Activated naive CD4-positive, alpha-beta T cell treated with anti-CD3 and anti-CD28 coated beads, Interleukin-2, amount 50 U/mL, for 72 hours (primary cell): ENCODE data around the gene ARHGEF10L. TPM values are rescaled to one million over a fixed set of nuclear protein-coding genes. Genes with fewer than 3 reads are reported as not detected.
"Not testable (repeated sequence)": the region's sequence is repeated elsewhere in the genome, so short reads cannot be mapped to it uniquely, and the experiment has no call there.

Experiments used
- ATAC-seq, 2 donors: fragments of 150-1000 bp; cut with Tn5 transposase; 2 replicates each; pipeline ENCODE4 v1.10.0; 2021; ENCODE audit warnings: mild to moderate bottlenecking in 2 of 2, moderate library complexity in 2 of 2
- DNase-seq, 2 donors: peaks; one replicate each; pipeline ENCODE4 v3.0.0; 2021 to 2022; ENCODE audit warnings: low spot score in 2 of 2
- H3K27ac Mint-ChIP-seq, 2 donors: one replicate each; pipeline ENCODE4 v1.8.0; 2022; ENCODE audit warnings: mild to moderate bottlenecking in 2 of 2, mixed read lengths in 2 of 2
- H3K36me3 Mint-ChIP-seq, 2 donors: one replicate each; pipeline ENCODE4 v1.8.0; 2022; ENCODE audit warnings: mixed read lengths in 2 of 2
- H3K9me3 Mint-ChIP-seq, 2 donors: one replicate each; pipeline ENCODE4 v1.8.0; 2022; ENCODE audit warnings: mixed read lengths in 2 of 2
- total RNA-seq, 2 donors: library from RNA; stranded (reverse); gene quantifications; one replicate each; pipeline ENCODE4 v1.2.3, GENCODE V29; 2022

ARHGEF10L gene
- total RNA-seq, 2 donors from 2014 or later = not detected

- Mint-ChIP-seq H3K27ac (peak overlapping the region in 1 of 2 donors; percentile 72), H3K9me3 (no peaks in the 10 kb centered on the region), H3K36me3 (no peaks in the 10 kb centered on the region)
- ATAC-seq (no peak), DNase-seq (no peak)
These were observed 87.9 kb downstream of the ARHGEF10L start for GRCh38 chr1:17627239-17628052.

- not testable (repeated sequence) for H3K9me3 Mint-ChIP-seq, ATAC-seq, H3K27ac Mint-ChIP-seq, H3K36me3 Mint-ChIP-seq, DNase-seq
These were observed 89.5 kb downstream of the ARHGEF10L start for GRCh38 chr1:17629046-17629445.

DNA sequence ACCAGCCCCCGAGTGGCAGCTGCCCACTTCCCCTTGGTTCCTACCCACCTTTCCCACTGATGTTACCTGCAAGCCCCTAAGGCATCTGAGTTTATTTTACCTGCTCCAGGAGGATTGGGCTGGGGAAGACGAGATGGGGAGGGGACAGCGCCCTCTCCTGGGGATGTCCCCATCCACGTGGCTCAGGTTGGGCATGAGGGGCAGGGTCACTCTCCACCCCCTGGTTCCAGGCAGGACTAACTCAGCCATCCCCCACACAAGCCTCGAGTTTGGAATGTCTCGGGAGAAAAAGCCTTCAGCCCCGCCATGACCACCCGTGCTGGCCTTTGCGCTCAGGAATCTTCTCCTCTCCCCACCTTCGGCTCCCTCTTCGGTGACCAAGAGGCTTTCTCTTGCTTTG is 90.0 kb downstream of the ARHGEF10L start:
- Mint-ChIP-seq H3K36me3 (no peaks in the 10 kb centered on the region), H3K9me3 (no peaks in the 10 kb centered on the region), H3K27ac (no peak overlapping the region)
- ATAC-seq (no peak), DNase-seq (no peak)

DNA sequence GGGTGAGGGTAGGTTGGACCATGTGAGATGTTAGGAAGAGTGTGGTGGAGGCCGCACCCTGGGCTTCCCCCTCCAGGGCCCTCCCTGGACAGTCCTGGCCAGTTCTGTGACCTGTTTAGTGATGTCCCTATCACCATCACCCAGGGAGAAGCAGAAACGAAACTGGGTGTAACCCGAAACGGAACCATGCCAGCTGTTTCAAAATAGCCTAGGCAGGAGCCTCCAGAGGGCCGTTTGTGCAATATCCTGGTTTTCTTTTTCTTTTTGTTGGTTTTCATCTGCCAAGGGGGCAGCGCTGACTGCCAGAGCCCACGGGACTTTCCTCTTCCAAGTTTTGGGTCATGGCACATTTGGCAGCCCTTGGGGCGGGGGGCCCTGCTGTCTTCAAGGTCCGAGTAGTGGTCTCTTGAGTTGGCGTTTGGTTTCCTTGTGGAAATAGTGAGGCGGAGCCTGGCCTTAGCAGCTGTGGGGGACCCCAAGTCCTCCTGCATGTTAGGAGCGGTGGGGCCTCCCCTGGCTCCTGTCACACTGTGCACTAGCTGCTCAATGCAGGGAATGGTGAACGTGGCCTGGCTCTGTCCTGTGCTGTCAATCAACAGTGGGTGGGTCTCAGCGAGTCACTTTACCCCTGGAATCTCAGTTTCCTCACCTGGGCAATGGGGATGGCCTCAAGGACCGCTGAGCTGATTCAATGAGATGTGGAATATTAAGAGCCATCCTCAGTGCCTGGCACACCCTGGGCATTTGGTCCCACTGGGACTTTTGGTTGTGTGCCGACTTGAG is 90.7 kb downstream of the ARHGEF10L start:
- Mint-ChIP-seq H3K9me3 (no peaks in the 10 kb centered on the region), H3K27ac (no peak overlapping the region), H3K36me3 (no peaks in the 10 kb centered on the region)
- ATAC-seq (no peak), DNase-seq (no peak)

GRCh38 chr1:17630986-17631385 is 91.5 kb downstream of the ARHGEF10L start:
- Mint-ChIP-seq H3K27ac (peak overlapping the region; percentile 9 to 19), H3K36me3 (no peaks in the 10 kb centered on the region), H3K9me3 (no peaks in the 10 kb centered on the region)
- DNase-seq (no peak), ATAC-seq (no peak)

DNA sequence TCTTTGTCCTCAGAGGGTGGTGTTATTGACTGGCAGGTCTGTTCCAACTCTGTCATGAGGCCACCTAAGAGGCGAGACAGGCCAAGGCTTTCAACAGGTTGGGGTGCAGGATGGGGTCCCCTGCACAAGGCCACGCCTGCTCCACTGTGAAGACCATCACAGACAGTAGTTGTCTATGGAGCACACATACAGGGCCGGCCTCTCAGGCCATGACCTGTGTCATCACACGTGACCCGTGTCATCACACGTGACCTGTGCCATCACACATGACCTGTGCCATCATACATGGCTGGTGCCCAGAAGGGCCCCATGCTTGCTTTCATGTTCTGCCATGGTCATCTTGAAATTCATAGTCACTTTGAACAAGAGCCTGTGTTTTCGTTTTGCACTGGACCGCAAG is 91.9 kb downstream of the ARHGEF10L start:
- no peak for ATAC-seq
- Mint-ChIP-seq H3K36me3 (no peaks in the 10 kb centered on the region), H3K9me3 (no peaks in the 10 kb centered on the region), H3K27ac (peak overlapping the region in 1 of 2 donors; percentile 19)
- no peak for DNase-seq

- Mint-ChIP-seq H3K36me3 (no peaks in the 10 kb centered on the region), H3K9me3 (no peaks in the 10 kb centered on the region), H3K27ac (no peak overlapping the region)
- DNase-seq (no peak), ATAC-seq (no peak)
These were observed 92.6 kb downstream of the ARHGEF10L start for GRCh38 chr1:17632106-17632505.

- ATAC-seq (no peak), DNase-seq (no peak)
- Mint-ChIP-seq H3K27ac (no peak overlapping the region), H3K9me3 (no peaks in the 10 kb centered on the region), H3K36me3 (no peaks in the 10 kb centered on the region)
These were observed 93.2 kb downstream of the ARHGEF10L start for GRCh38 chr1:17632541-17633184.

DNA sequence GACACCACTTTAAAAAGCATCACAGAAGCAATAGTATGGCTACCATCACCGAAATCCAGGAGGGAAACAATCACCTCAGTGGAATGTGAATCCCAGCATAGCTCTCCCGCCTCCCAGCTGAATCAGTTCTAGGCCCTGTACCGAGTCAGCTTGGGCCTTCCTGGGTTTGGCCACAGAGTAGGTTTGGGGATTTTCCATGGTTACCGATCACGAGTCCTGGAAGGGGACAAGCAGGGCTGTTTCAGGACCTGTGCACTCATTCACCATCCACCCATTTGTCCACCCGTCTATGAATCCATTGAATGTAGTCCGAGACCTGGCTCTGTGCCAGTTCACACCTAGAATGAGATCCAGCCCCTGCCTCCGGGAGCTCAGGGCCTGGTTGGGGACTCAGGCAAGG is 94.2 kb downstream of the ARHGEF10L start:
- no peak for ATAC-seq
- H3K36me3 Mint-ChIP-seq = no peaks in the 10 kb centered on the region
- H3K27ac Mint-ChIP-seq = no peak overlapping the region
- H3K9me3 Mint-ChIP-seq = no peaks in the 10 kb centered on the region
- no peak for DNase-seq

DNA sequence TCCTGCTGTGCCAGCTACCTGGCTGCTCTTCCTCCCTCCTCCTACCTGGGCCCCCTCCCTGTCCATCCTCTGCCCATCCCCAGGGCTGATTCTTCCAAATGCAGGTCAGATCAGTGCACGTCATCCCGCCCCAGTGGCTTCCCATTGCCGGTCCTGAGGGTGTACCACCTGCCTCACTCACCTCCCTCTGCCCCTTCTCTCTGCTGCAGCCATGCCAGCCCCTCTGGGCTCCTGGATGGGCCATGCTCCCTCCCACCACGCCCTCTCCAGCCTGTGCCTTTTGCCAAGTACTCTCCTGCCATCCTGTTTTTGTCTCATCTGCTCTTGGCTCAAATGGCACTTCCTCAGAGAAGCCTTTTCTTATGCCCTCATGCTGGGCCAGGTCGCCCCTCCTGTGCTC is 95.8 kb downstream of the ARHGEF10L start:
- H3K27ac Mint-ChIP-seq = no peak overlapping the region
- no peaks in the 10 kb centered on the region for H3K9me3 Mint-ChIP-seq
- H3K36me3 Mint-ChIP-seq = no peaks in the 10 kb centered on the region
- ATAC-seq (no peak), DNase-seq (no peak)

DNA sequence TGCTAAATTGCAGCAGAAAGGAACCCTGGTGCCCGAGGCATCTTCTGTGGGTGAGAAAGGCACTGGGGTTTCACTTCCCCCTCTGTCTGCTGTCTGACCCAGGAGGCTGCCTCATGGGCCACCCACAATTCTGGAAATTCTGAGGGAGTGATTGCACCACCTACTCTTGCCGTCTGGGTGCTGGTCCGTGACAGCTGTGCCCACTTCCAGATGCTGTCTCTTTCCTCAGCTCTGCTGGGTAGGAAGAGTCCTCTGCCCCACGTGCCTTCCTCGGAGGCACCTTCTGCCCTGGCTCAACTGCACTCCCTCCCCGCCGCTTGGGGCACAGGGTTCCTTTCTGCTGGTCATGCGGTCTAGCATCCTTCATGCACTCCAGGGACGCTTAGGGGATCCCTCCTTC is 96.3 kb downstream of the ARHGEF10L start:
- H3K36me3 Mint-ChIP-seq = no peaks in the 10 kb centered on the region
- ATAC-seq = no peak
- no peak for DNase-seq
- H3K27ac Mint-ChIP-seq = no peak overlapping the region
- no peaks in the 10 kb centered on the region for H3K9me3 Mint-ChIP-seq

DNA sequence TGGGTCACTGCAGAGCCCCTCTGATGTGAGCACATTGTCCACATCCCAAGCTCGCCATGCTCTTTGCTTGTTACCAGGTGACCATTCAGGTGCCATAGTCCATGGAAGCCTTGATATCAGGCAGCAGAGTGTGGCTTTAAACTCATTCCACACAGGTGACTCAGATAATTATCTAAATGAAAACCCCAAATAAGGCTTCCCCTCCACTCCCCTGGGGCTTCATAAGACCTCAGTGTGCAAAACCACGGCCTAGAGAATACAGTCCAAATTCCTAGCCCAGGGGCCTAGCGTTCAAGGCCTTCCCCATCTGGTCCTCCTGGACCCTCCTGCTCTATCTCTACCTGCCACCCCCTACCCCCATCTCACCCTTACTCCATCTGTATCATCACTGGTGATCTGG is 97.1 kb downstream of the ARHGEF10L start:
- peak overlapping the region in 1 of 2 donors; percentile 8 for H3K27ac Mint-ChIP-seq
- ATAC-seq (no peak), DNase-seq (no peak)
- no peaks in the 10 kb centered on the region for H3K36me3 Mint-ChIP-seq
- no peaks in the 10 kb centered on the region for H3K9me3 Mint-ChIP-seq

DNA sequence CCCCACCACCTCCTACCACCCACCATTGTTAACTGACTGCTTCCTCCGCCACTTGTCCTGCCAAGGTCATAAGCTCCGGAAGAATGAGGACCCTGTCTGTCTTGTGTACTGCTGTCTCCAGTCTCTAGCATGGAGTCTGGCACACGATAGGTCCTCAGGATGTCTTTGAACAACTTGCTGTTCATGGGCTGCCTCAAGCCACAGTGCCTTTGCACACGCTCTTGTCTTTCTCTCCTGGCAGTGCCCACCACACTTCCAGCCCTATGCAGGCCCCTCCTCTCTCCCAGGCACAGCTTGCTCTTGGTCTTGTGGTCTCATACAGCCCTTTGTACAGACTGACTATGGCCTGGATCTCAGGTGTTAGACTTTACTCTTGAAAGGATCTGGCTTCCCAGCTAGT is 97.6 kb downstream of the ARHGEF10L start:
- no peak for ATAC-seq
- no peak for DNase-seq
- H3K36me3 Mint-ChIP-seq = no peaks in the 10 kb centered on the region
- no peaks in the 10 kb centered on the region for H3K9me3 Mint-ChIP-seq
- H3K27ac Mint-ChIP-seq = no peak overlapping the region

DNA sequence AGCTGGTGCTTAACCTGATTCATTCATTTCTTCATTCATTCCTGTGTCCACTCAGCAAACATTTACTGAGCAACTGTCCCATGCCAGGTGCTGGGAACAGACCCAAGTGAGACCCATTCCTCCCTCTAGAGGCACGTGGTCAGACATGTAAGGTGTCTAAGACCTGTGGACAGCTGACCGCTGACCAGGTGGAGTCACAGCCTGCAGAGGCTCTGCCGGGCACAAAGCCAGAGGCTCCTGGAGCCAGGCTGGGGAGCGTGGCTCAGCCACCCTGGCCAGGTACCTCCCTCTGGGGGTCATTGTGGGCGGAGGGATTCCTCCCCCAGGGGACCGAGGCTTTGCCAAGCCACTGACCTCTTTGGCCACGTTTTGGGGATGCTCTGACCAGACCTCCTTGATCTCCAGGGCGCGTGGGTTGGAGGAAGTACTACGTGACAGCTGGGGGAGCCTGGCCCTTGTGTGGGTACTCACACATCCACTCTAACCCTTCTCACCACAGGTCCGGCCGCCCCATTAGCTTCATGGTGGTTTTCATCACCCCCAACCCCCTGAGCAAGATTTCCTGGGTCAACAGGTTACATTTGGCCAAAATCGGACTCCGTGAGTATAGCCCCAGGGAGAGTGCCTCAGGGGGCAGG is 100.3 kb downstream of the ARHGEF10L start:
- DNase-seq (no peak), ATAC-seq (no peak)
- Mint-ChIP-seq H3K36me3 (no peaks in the 10 kb centered on the region), H3K9me3 (no peaks in the 10 kb centered on the region), H3K27ac (peak overlapping the region in 1 of 2 donors; percentile 74)

DNA sequence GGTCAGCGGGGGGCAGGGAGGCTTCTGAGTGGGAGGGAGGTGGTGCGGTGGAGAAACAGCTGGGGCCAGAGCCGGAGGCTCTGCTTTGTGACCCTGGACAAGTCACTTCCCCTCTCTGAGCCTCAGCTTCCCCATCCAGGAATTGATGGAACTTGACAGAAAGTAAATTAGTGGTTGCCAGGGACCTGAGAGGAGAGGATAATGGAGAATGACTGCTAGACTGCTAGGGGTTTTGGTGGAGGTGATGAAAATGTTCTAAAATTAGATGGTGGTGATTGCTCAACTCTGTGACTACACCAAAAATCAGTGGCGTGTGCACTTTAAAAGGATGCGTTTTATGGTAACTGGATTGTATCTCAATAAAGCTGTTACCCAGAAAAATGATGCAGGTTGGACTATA is 100.9 kb downstream of the ARHGEF10L start:
- DNase-seq (no peak), ATAC-seq (no peak)
- H3K36me3 Mint-ChIP-seq = no peaks in the 10 kb centered on the region
- no peak overlapping the region for H3K27ac Mint-ChIP-seq
- no peaks in the 10 kb centered on the region for H3K9me3 Mint-ChIP-seq

DNA sequence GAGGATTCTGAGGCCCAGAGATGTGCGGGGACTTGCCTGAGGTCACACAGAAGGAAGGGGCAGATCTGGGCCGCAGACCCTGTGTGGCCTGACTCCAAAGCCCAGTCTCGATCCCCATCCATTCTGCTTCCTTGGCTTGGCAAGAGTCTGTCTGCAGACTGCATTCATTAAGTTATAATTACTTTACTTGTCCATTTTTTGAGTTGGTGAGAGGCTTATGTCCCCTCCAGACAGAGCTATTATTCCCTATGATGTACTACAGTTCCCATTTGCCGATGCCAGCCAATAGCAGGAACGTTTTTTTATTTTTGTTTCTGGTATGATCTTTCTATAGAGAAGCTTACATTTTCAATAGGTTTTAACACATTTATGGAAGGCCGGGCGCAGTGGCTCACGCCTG is 101.5 kb downstream of the ARHGEF10L start:
- Mint-ChIP-seq H3K9me3 (no peaks in the 10 kb centered on the region), H3K36me3 (no peaks in the 10 kb centered on the region), H3K27ac (no peak overlapping the region)
- DNase-seq = no peak
- ATAC-seq = no peak

- DNase-seq (no peak), ATAC-seq (no peak)
- Mint-ChIP-seq H3K27ac (no peak overlapping the region), H3K9me3 (no peaks in the 10 kb centered on the region), H3K36me3 (no peaks in the 10 kb centered on the region)
These were observed 102.7 kb downstream of the ARHGEF10L start for GRCh38 chr1:17642169-17642568.
